Fibroblast of lung (primary cell): Measurements from ENCODE around the gene LTO1.

Experiments
- CTCF ChIP-seq, 2 donors: IDR thresholded peaks in 1 of 2; conservative IDR thresholded peaks in 1 of 2; 1 replicate in 1 of 2; 2 replicates in 1 of 2; pipeline ENCODE4 v1.5.1; 2011 to 2012; ENCODE audit warnings: low read length in 2 of 2, control low read depth in 1 of 2, inconsistent platforms in 1 of 2, low read depth in 1 of 2, mild to moderate bottlenecking in 1 of 2
- EZH2 ChIP-seq: IDR thresholded peaks from 2 replicates; pipeline ENCODE4 v1.5.1; 2012; ENCODE audit warnings: low read length, control low read depth, mild to moderate bottlenecking; ENCODE audit errors: missing control alignments

DNA sequence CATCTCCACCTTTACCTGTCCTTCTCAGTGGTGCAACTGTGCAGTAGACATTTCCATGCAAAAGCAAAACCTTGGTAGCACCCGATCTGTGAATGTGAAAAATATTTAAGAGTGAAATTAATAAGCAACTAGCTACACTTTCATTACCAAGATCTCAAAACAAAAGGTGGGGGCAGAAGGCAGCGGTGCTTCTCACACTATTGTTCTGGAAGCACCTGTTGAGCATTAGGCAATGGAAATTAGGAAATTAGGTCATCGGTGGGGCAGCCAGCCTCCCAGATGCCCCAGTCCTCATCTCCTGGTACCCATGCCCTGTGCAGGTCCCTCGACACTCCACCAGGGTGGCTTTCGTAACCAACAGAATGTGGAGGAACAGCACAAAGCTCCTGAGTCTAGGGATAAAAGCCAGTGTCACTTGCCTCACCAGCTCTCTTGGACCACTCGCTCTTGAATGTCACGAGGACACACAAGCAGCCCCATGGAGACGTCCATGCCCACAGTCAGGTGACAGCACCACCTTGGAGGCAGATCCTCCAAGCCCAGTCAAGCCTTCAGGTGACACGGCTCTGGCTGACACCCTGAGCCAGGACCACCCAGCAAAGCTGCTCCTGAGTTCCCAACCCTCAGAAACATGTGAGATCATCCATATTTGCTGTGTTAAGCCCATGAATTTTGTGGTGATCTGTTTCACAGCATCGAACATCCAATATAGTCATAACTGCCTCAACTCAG lies 3.3 kb downstream of the LTO1 start:
- TF ChIP-seq CTCF (conservative IDR thresholded peaks at IDR 0.05 in 1 of 2, IDR thresholded peaks at IDR 0.05 in 1 of 2; ENCODE audit: low read depth in 1 of 2, low read length in 2 of 2) (no peak), EZH2 (no peak)
